ENCODE data around the gene BCCIP.

DNA sequence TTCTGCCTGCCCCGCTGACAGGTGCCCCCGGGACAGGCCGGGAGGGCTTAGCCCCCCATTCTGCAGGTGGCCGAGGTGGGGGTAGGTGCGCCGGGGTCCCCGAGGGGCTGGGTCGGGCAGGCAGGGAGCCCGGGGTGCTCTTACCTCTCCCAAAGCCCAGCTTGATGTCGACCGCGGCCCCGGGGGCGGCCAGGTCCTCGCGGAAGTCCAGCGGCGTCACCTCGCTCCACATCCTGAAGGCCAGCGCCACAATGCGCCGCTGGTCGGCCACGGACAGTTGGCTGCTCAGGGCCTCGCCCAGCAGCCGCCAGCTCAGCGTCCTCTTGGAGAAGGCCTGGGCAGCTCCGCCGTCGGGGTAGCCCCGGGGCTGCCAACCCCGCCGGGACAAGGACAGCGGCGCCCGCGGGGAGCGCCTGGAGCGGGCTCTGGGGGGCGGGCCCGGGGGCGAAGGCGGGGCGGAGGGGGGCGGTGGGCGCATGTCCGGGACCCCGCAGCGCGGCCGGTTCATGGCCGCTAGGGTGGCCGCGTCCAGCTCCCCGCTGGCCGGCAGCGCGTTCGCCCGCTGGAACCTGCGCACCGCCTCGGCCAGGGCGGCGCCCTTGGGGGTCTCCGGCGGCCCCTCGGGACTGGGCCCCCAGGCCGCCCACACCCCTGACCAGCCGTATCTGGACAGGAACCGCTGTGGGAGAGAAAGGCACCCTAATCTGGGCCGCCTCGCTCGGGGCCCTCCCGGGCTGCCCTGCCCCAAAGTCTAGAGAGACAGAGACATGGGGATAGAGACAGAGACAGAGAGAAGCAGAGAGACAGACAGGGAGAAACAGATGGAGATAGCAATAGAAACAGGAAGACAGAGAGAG, 49.4 kb upstream of the BCCIP start:
- TF ChIP-seq SMAD3 (CRISPR knock-in tag; IDR thresholded peaks at IDR 0.05; ENCODE audit: borderline replicate concordance) (no peak), CTCF (IDR thresholded peaks at IDR 0.05) (no peak), FOXP4 (CRISPR knock-in tag; IDR thresholded peaks at IDR 0.05) (no peak), ZNF512 (CRISPR knock-in tag; IDR thresholded peaks at IDR 0.05; ENCODE audit: borderline replicate concordance) (no peak), ZNF532 (CRISPR knock-in tag; IDR thresholded peaks at IDR 0.05; ENCODE audit: borderline replicate concordance) (no peak), PREB (CRISPR knock-in tag; IDR thresholded peaks at IDR 0.05; ENCODE audit: borderline replicate concordance) (no peak), KAT7 (CRISPR knock-in tag; IDR thresholded peaks at IDR 0.05; ENCODE audit: borderline replicate concordance) (no peak), SP1 (CRISPR knock-in tag; conservative IDR thresholded peaks at IDR 0.05) (no peak), TEAD4 (CRISPR knock-in tag; IDR thresholded peaks at IDR 0.05) (no peak), JUN (CRISPR knock-in tag; IDR thresholded peaks at IDR 0.05) (no peak), USF1 (CRISPR knock-in tag; IDR thresholded peaks at IDR 0.05) (no peak), FOXJ3 (CRISPR knock-in tag; IDR thresholded peaks at IDR 0.05; ENCODE audit: borderline replicate concordance) (no peak), TEAD1 (CRISPR knock-in tag; IDR thresholded peaks at IDR 0.05) (no peak)
- TF ChIP-seq, protein P1, sequence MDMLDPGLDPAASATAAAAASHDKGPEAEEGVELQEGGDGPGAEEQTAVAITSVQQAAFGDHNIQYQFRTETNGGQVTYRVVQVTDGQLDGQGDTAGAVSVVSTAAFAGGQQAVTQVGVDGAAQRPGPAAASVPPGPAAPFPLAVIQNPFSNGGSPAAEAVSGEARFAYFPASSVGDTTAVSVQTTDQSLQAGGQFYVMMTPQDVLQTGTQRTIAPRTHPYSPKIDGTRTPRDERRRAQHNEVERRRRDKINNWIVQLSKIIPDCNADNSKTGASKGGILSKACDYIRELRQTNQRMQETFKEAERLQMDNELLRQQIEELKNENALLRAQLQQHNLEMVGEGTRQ (CRISPR knock-in tag; IDR thresholded peaks at IDR 0.05): no peak

All from WTC11 (cell line).